HepG2 (cell line): Measurements from ENCODE around the gene FANCL. TPM values are rescaled to one million over a fixed set of nuclear protein-coding genes. Genes with fewer than 3 reads are reported as not detected.

ENCODE experiments used
- ATAC-seq: fragments of 200-7000 bp; cut with Tn5 transposase; 3 replicates; pipeline ENCODE4 v1.9.1; 2020; ENCODE audit warnings: mild to moderate bottlenecking, moderate library complexity
- BruUV-seq: library from RNA; stranded (reverse); fragments of 400-500 nt; replicated peaks from 2 replicates; lab custom pipeline; 2021; lab: Mats Ljungman, UMichigan
- CTCF ChIA-PET: fragments of 300-600 bp; formaldehyde crosslinking; extraction: SDS; loops from one replicate; lab custom pipeline; 2021; ENCODE audit warnings: low total read pairs, inconsistent platforms, low intra/inter-chr PET ratio; lab: Yijun Ruan, JAX
- POLR2A ChIA-PET: fragments of 350-600 bp; sonication (Branson Sonifier 250); formaldehyde crosslinking; loops from one replicate; lab custom pipeline; 2020; ENCODE audit warnings: antibody characterized with exemption, inconsistent platforms; lab: Yijun Ruan, JAX
- DNase-seq: peaks from one replicate; pipeline ENCODE4 v3.0.0-alpha.2; 2015; ENCODE audit warnings: low spot score
- FAIRE-seq: peaks from 3 replicates; lab custom pipeline; 2011; peaks lifted over from hg19 to GRCh38; lab: Jason Lieb, UNC
- H2AFZ ChIP-seq: one replicate; pipeline ENCODE4 v1.6.1; 2011; ENCODE audit warnings: low read length, inconsistent platforms
- H3K27ac ChIP-seq: fragments of 300-600 bp; 3 replicates; pipeline ENCODE4 v1.8.0; 2011; ENCODE audit warnings: mixed run types, mild to moderate bottlenecking, mixed read lengths, low read length, inconsistent platforms; ENCODE audit not compliant: insufficient read depth; ENCODE audit errors: extremely low read length
- H3K27me3 ChIP-seq, 2 experiments: fragments of 200-600 bp in 1 of 2; 2 replicates in 1 of 2; 3 replicates in 1 of 2; pipeline versions ENCODE4 v1.6.0 to v1.8.0; 2011; ENCODE audit warnings: low read length in 2 of 2, mild to moderate bottlenecking in 2 of 2, moderate library complexity in 2 of 2, inconsistent platforms in 1 of 2; ENCODE audit not compliant: insufficient read depth in 2 of 2, control insufficient read depth in 1 of 2
- H3K36me3 ChIP-seq, 2 experiments: fragments of 200-600 bp in 1 of 2; replicated peaks in 1 of 2; 2 replicates in 1 of 2; 3 replicates in 1 of 2; pipeline versions ENCODE4 v1.5.1 to v1.8.0; 2011; ENCODE audit warnings: low read length in 2 of 2, inconsistent platforms in 1 of 2; ENCODE audit not compliant: insufficient read depth in 2 of 2, control insufficient read depth in 1 of 2
- H3K4me1 ChIP-seq: 2 replicates; pipeline ENCODE4 v1.5.1; 2012; ENCODE audit warnings: low read length, inconsistent platforms; ENCODE audit not compliant: insufficient read depth
- H3K4me2 ChIP-seq: 2 replicates; pipeline ENCODE4 v1.6.0; 2011; ENCODE audit warnings: low read depth, low read length, inconsistent platforms
- H3K4me3 ChIP-seq, 3 experiments: fragments of 200-600 bp in 1 of 3; sonication (generic), shearing (Covaris generic) in 1 of 3; replicated peaks in 1 of 3; 2 replicates each; pipeline ENCODE4 v1.5.1; 2011 to 2016; ENCODE audit warnings: low read length in 3 of 3, inconsistent platforms in 2 of 3, low read depth in 2 of 3, mild to moderate bottlenecking in 2 of 3, control low read depth in 1 of 3, mixed read lengths in 1 of 3; ENCODE audit not compliant: insufficient read depth in 1 of 3
- H3K79me2 ChIP-seq: one replicate; pipeline ENCODE4 v1.6.1; 2011; ENCODE audit warnings: low read length, inconsistent platforms; ENCODE audit not compliant: insufficient read depth
- H3K9ac ChIP-seq: 2 replicates; pipeline ENCODE4 v1.6.0; 2011; ENCODE audit warnings: mild to moderate bottlenecking, low read depth, low read length, inconsistent platforms; ENCODE audit not compliant: insufficient read depth
- H3K9me3 ChIP-seq: 2 replicates; pipeline ENCODE4 v1.5.1; 2012; ENCODE audit warnings: mild to moderate bottlenecking, low read length
- H4K20me1 ChIP-seq: 2 replicates; pipeline ENCODE4 v1.6.0; 2011; ENCODE audit warnings: inconsistent platforms, mild to moderate bottlenecking, low read length, moderate library complexity; ENCODE audit not compliant: insufficient read depth
- CREM ChIP-seq, 2 experiments: sonication (generic) in 1 of 2; formaldehyde crosslinking in 1 of 2; IDR thresholded peaks; 2 replicates each; pipeline versions ENCODE4 v1.4.0 to v1.6.1; 2016 to 2020; ENCODE audit warnings: antibody characterized with exemption in 1 of 2, mild to moderate bottlenecking in 1 of 2, missing genetic modification reagents in 1 of 2
- ELF4 ChIP-seq: sonication (generic); formaldehyde crosslinking; IDR thresholded peaks from 2 replicates; pipeline ENCODE4 v1.5.0; 2020; ENCODE audit warnings: missing genetic modification reagents, mild to moderate bottlenecking, moderate library complexity, borderline replicate concordance
- KMT2A ChIP-seq: sonication (generic); formaldehyde crosslinking; IDR thresholded peaks from 2 replicates; pipeline ENCODE4 v1.4.0; 2020; ENCODE audit warnings: missing genetic modification reagents
- RARG ChIP-seq: sonication (generic); formaldehyde crosslinking; IDR thresholded peaks from 2 replicates; pipeline ENCODE4 v1.4.0; 2020; ENCODE audit warnings: low read depth, mild to moderate bottlenecking, missing genetic modification reagents
- RBM22 ChIP-seq: fragments of 200-400 bp; formaldehyde crosslinking; optimal IDR thresholded peaks from 2 replicates; pipeline ENCODE3; 2017; ENCODE audit warnings: mild to moderate bottlenecking, low read length, moderate library complexity
- USF2 ChIP-seq, 2 experiments: sonication (generic) in 1 of 2; formaldehyde crosslinking in 1 of 2; IDR thresholded peaks; 2 replicates each; pipeline versions ENCODE4 v1.5.1 to v1.6.1; 2011 to 2020; ENCODE audit warnings: borderline replicate concordance in 1 of 2, low read depth in 1 of 2, low read length in 1 of 2, mild to moderate bottlenecking in 1 of 2, missing genetic modification reagents in 1 of 2, moderate library complexity in 1 of 2
- ZNF367 ChIP-seq: sonication (generic); formaldehyde crosslinking; IDR thresholded peaks from 2 replicates; pipeline ENCODE4 v1.4.0; 2020; ENCODE audit warnings: missing genetic modification reagents, borderline replicate concordance
- WGBS: methylation state at CpG from one replicate; pipeline ENCODE4 v1.1.6; 2017; ENCODE audit warnings: low lambda C conversion rate; 5-methylcytosine and 5-hydroxymethylcytosine counted together
- in situ Hi-C: cut with HindIII; loops from 2 replicates; pipeline ENCODE4 v1.10.0; 2017; ENCODE audit warnings: low pct_unique_long_range_greater_than_20kb; ENCODE audit not compliant: extremely low pct_ligation_motif_present
- intact Hi-C: fragments of 100-400 bp; cut with micrococcal nuclease; formaldehyde crosslinking; loops from one replicate; pipeline ENCODE4 v1.10.0; 2022; ENCODE audit not compliant: unreplicated experiment
- polyA plus RNA-seq, 8 experiments: library from polyadenylated mRNA; depleted of rRNA in 3 of 8; stranded (reverse) in 7 of 8; unstranded in 1 of 8; fragments of >200 nt; fragmentation: Illumina TruSeq in 4 of 8; extraction: Trizol in 4 of 8; gene quantifications; 2 replicates each; pipeline versions ENCODE4 v1.2.1 to v1.2.3, GENCODE V29; 2011 to 2016; ENCODE audit warnings: low read depth in 4 of 8, missing spikeins in 1 of 8, mixed read lengths in 1 of 8; ENCODE audit not compliant: insufficient read depth in 1 of 8
- total RNA-seq, 5 experiments: library from RNA; depleted of rRNA; stranded (reverse); fragments of >200 nt; fragmentation: Illumina TruSeq; extraction: Trizol; gene quantifications; 2 replicates each; pipeline ENCODE4 v1.2.3, GENCODE V29; 2016; ENCODE audit warnings: low read depth in 1 of 5

FANCL gene
- total and polyA plus RNA-seq, 2 of the 13 experiments (the other 11 are each of a cell fraction or from before 2014, with no cell fraction given) = 40.7 to 66.8 TPM

GRCh38 chr2:58207189-58207588, 33.9 kb downstream of the FANCL start:
- 98% methylated on average over 3 of the region's 3 CpGs for WGBS
- Histone ChIP-seq H3K36me3 (peaks cover 0 to 16% of the 10 kb centered on the region in 2 experiments; a peak in 3 of 5 replicates), H3K4me3 (no peak overlapping the region), H3K79me2 (no peaks in the 10 kb centered on the region), H3K27ac (no peak overlapping the region), H3K4me2 (no peak overlapping the region), H3K4me1 (peaks cover 37% of the 10 kb centered on the region), H4K20me1 (no peaks in the 10 kb centered on the region), H3K9me3 (peaks cover 19% of the 10 kb centered on the region; the same call in 1 of the 2 replicates), H3K27me3 (no peaks in the 10 kb centered on the region), H2AFZ (no peak overlapping the region), H3K9ac (no peak overlapping the region)
- BruUV-seq = no TSS peak
- no peak for FAIRE-seq
- intact Hi-C loops = no loop called here
- TF ChIP-seq RBM22 = peak; percentile 34
- TF ChIP-seq CREM (IDR thresholded peaks at IDR 0.05) = no peak
- no peak for TF ChIP-seq CREM (CRISPR knock-in tag; IDR thresholded peaks at IDR 0.05)
- no peak for TF ChIP-seq KMT2A (CRISPR knock-in tag)
- no peak for TF ChIP-seq RARG (CRISPR knock-in tag)
- no peak for TF ChIP-seq USF2 (IDR thresholded peaks at IDR 0.05; ENCODE audit: low read depth, low read length)
- TF ChIP-seq USF2 (CRISPR knock-in tag; IDR thresholded peaks at IDR 0.05; ENCODE audit: borderline replicate concordance) = no peak
- TF ChIP-seq ELF4 (CRISPR knock-in tag) = no peak
- no peak for TF ChIP-seq ZNF367
- in situ Hi-C loops = no loop called here
- ChIA-PET CTCF (no interaction called here), POLR2A (no interaction called here)
- no peak for DNase-seq
- no peak for ATAC-seq
